NOMO-1 treated with dmso at 0.1 percent for 144 hours (cell line): ENCODE measurements around the gene TMEM270.
"Not testable (repeated sequence)": the region's sequence is repeated elsewhere in the genome, so short reads cannot be mapped to it uniquely, and the experiment has no call there.

Experiments
- DNase-seq: peaks from one replicate; lab custom pipeline; 2025; ENCODE audit not compliant: unreplicated experiment; lab: John Stamatoyannopoulos, UW

The TMEM270 gene

GRCh38 chr7:73860859-73861258 is at the start of gene TMEM270:
TMEM270 (plus strand) TSS chr7:73861159; CDS start chr7:73861195, 36 bp downstream.
- DNase-seq: no peak

GRCh38 chr7:73811760-73812168 is 49.2 kb upstream of the TMEM270 start:
- peak; percentile 54 for DNase-seq

- no peak for DNase-seq
Observed at GRCh38 chr7:73812996-73813395, 48.0 kb upstream of the TMEM270 start.

DNA sequence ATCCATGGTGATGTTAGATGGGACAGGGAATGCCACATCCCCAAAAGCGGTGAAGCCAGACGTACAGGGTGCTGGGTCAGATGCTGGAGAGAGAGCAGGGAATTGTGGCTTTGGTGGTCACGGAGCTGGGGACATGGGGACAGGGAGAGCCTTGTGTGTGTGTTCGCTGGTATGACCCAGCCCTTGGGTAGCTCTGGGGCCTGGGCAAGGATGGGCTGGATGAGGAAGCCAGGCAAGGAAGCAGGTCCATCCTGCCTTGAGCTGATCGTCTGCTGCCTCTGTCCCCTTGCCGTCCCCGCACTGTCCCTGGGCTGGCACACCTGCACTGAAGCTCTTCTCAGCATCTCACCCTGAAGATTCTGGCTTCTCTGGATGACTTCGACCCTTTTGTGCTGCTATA is 45.5 kb upstream of the TMEM270 start:
- DNase-seq: no peak

- DNase-seq: peak; percentile 21
Observed at GRCh38 chr7:73817121-73817520, 43.8 kb upstream of the TMEM270 start.

- no peak for DNase-seq
Observed at GRCh38 chr7:73820013-73820412, 40.9 kb upstream of the TMEM270 start.

- DNase-seq: not testable (repeated sequence)
Observed at GRCh38 chr7:73821597-73822285, 39.2 kb upstream of the TMEM270 start.

GRCh38 chr7:73822319-73823173 is 38.4 kb upstream of the TMEM270 start:
- DNase-seq: no peak

DNA sequence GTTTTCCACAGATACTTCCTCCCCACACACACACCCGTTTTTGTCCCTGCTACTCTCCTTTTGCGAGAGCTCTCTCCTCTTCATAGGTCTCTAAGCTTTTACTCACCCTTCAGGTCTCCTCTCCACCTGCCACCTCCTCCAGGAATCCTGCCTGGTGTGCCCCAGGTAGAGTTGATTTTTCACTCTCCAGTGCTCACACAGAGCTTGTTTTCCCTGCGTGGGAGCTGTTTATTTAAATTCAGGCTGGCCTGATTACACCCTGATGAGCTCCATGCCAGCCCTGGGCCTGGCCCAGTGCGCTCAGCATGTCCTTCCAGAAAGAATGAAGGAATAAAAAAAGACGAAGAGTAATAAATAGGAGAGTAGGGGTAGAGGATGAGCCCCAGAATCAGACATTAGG is 37.7 kb upstream of the TMEM270 start:
- no peak for DNase-seq

DNA sequence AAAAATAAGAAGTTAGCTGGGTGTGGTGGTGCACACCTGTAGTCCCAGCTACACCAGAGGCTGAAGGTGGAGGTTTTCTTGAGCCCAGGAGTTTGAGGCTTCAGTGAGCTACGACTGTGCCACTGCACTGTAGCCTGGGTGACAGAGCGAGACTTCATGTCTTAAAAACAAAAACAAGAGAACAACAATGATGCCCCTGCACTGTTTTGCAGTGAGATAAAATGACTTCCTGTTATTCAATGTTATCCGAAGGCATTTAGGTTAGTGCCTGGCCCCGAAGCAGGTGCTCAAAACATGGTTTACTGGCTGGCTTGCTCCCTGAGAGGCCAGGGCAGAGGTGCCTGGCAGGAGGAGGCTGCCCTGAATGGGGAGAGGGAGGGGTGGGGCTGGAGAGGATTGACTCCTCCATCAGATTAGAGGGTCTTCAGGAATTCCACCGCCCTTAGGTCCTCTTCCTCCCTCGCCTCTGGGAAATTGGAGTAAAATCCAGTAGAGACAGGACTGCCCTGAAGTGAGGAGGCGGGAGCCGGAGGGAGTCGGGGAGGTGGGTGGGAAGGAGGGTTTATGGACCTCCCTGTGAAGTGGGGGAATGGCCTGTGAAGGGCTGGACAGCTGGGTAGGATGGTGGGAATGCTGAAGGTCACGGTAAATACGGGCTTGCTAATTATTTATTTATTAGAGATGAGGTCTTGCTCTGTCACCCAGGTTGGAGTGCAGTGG is 36.9 kb upstream of the TMEM270 start:
- no peak for DNase-seq

DNA sequence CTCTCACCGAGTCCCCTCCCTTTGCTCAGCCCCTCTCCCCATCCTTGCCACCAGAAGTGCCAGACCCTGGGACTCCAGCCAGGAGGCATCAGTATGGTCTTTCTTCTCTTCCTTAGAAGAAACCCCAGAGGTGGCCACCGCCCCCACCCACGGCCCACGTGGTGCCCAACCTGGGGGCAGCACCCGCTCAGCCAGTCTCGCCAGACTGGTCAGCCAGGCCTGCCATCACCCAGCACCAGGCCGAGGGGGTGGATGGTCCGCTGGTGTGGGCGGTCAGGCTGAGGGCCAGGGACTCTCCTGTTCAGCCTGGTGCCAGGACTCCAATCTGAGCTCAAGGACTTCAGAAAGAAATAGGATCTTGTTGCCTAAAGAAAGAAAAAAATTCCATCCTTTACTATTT is 36.0 kb upstream of the TMEM270 start:
- no peak for DNase-seq

- no peak for DNase-seq
Observed at GRCh38 chr7:73827567-73828106, 33.3 kb upstream of the TMEM270 start.

DNA sequence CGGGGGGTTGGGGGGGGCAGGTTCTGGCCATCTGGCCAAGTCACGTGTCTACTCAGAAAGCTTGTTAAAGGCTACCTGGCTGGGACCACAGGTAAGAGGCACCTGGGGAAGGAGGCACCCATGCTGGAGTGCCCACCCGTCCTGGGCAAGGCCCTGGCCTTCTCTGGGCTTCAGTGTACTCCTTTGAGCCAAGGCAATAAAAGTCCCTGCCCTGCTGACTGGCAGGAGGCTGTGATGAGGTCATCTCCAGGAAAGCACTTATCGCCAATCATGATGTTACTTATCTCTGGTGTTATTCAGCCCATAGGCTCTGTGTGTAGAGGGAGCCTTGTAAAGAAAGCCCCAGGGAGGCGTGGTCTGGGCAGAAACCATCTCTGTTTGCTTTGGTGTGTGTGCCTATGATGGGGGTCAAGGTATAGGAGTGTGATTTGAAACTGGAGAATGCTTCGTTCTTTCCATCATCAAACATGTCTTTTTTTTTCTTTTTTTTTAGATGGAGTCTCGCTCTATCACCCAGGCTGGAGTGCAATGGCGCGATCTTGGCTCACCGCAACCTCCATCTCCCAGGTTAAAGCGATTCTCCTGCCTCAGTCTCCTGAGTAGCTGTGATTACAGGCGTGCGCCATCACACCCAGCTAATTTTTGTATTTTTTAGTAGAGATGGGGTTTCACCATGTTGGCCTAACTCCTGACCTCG is 32.7 kb upstream of the TMEM270 start:
- DNase-seq: peak; percentile 32

- no peak for DNase-seq
Observed at GRCh38 chr7:73828972-73829371, 32.0 kb upstream of the TMEM270 start.

DNA sequence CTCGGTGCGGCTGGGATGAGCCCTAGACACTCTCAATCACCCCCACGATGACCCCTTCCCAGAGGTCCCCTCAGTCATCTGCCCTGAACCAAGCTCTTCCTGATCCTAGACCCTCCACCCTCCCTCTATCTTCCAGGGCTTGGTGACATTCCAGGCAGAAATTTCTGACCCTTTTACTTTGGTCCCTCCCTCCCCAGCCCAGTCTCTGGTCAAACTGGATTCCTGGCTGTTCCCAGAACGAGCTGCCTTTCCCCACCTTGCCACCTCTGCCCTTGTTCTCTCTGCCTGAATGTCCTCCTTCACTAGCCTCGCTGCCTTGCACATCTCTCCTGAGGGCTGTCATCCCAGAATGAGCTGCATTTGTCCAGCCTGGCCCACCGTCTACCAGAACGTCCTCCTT is 31.5 kb upstream of the TMEM270 start:
- DNase-seq: no peak

GRCh38 chr7:73829921-73830680 is 30.9 kb upstream of the TMEM270 start:
- DNase-seq: no peak

DNA sequence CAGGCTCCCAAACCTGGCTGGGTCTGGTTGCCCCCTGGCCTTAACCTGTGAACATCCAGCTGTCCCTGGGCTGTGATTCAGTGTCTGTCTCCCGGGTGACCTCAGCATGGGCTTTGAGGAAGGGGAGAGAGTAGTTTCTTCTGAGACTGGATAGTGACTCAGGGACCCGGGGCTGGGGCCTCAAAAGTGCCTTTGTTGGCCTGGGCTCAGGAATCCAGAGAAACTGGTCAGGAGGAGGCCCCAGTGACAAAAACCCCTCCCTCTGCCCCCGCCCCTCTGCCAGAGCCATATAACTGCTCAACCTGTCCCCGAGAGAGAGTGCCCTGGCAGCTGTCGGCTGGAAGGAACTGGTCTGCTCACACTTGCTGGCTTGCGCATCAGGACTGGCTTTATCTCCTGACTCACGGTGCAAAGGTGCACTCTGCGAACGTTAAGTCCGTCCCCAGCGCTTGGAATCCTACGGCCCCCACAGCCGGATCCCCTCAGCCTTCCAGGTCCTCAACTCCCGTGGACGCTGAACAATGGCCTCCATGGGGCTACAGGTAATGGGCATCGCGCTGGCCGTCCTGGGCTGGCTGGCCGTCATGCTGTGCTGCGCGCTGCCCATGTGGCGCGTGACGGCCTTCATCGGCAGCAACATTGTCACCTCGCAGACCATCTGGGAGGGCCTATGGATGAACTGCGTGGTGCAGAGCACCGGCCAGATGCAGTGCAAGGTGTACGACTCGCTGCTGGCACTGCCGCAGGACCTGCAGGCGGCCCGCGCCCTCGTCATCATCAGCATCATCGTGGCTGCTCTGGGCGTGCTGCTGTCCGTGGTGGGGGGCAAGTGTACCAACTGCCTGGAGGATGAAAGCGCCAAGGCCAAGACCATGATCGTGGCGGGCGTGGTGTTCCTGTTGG is 30.0 kb upstream of the TMEM270 start, which contains the start of gene CLDN4:
TSS of gene CLDN4 (plus strand) at position 316 of the 903 bp plus-strand sequence. CDS start at position 522, 206 bp downstream.
- no peak for DNase-seq

- no peak for DNase-seq
Observed at GRCh38 chr7:73831584-73831833, 29.4 kb upstream of the TMEM270 start.
